M059J (cell line): Measurements from ENCODE around the gene NKPD1. TPM values are rescaled to one million over a fixed set of nuclear protein-coding genes. Genes with fewer than 3 reads are reported as not detected.
"Not testable (repeated sequence)": the region's sequence is repeated elsewhere in the genome, so short reads cannot be mapped to it uniquely, and the experiment has no call there.

Experiments used
- DNase-seq: peaks from one replicate; pipeline ENCODE4 v3.0.0-alpha.2; 2012; ENCODE audit warnings: low read depth
- total RNA-seq: library from RNA; depleted of rRNA; stranded (reverse); fragments of >200 nt; shearing (Covaris generic); gene quantifications from 2 replicates; pipeline ENCODE4 v1.2.3, GENCODE V29; 2014; rRNA removed

NKPD1 gene
- total RNA-seq, 1 experiment from 2014 or later: not detected

DNA sequence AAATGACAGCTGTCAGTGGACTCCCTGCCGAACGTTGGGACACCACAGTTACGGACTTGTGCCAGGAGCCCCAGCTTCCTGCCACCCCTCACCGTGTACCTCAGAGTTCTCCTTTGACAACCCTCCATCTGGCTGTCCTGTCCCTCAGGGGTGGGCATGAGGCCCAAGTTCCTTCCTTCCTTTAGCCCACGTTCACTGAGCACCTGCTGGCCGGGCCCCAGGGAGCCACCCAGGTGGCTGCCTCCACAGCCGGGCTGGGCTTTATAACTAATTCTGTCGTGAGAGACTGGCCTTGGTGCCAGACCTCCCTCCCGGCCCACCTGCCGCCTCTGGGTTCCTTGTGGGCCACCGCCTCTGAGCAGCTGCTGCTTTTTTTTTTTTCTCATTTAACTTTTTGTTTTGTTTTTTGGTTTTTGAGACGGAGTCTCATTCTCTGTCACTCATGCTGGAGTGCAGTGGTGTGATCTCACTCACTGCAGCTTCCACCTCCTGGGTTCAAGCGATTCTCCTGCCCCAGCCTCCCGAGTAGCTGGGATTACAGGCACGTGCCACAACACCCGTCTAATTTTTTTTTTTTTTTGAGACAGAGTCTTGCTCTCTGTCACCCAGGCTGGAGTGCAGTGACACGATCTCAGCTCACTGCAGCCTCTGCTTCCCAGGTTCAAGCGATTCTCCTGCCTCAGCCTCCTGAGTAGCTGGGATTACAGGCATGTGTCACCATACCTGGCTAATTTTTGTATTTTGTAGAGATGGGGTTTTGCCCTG, 42.0 kb downstream of the NKPD1 start:
- DNase-seq: not testable (repeated sequence)

GRCh38 chr19:45118106-45118505, 42.7 kb downstream of the NKPD1 start:
- DNase-seq: no peak

DNA sequence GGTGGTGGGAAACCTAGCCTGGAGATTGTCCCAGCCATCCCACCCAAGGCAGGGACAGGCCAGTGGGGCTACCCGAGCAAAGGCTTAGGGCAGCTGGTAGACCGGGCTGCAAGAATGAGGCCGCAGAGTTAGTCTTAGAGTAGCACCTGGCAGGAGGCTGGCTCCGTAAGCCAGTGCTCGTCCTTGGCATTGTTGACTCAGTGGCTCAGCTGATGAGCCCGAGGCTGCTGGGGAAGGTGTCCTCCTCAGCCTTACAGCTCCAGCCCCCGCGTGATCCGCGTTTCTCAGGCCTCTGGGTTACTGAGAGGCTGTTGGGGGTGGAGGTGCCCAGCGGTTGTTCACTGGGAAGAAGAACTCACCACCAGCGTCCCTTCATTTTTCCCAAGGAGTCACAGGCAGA, 43.1 kb downstream of the NKPD1 start:
- DNase-seq: no peak

DNA sequence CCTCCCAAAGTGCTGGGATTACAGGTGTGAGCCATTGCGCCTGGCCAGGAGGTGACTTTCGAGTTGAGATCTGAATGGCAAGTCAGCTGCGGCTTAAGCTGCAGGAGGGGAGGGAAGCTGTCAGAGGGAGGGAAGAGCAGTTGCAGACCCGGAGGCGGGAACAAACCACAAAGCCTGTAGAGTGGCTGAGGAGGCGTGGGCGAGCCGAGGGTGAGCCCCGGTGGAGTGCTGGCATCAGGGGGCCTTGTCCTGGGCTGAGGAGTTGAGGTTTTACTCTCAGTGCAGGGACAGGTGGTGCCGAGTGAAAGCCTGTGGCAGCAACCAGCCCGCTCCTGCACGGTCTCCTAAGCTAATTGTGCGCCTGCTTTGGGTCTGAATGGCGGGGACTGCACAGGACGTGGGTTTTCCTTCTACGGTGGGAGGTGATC, 43.6 kb downstream of the NKPD1 start:
- no peak for DNase-seq

- no peak for DNase-seq
Measured at GRCh38 chr19:45115809-45116615, 44.8 kb downstream of the NKPD1 start.

- no peak for DNase-seq
Measured at GRCh38 chr19:45114116-45114515, 46.7 kb downstream of the NKPD1 start.

DNA sequence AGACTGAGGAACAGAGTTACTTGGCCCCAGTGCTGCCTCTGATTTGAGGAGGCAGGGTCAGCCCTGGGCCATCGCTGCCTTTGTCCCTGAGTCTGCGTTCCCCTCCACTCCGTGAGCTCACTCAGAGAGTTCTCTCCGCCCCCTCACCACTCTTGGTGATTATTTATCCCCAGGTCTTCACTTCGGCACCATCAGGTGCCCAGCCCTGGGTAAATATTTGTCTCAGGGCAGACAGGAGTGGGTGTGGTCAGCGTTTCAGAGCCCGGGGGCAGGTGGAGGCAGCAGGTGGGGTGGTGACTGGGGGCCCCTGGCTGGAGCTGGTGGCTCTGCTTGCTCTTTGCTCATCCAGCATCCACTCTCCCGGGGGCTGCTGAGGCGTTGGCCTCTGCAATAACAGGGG, 47.2 kb downstream of the NKPD1 start:
- DNase-seq: no peak

GRCh38 chr19:45112111-45112827, 48.5 kb downstream of the NKPD1 start:
- DNase-seq: no peak

Other genes with a start within 250 kb of the NKPD1 start
- 1.4 and 5.4 TPM in 2 replicates for gene APOC1, start 246.4 kb downstream of the NKPD1 start, total RNA-seq
- gene APOC4, start 218.7 kb downstream of the NKPD1 start, total RNA-seq: not detected in 2 replicates
- gene APOC2, start 214.9 kb downstream of the NKPD1 start, total RNA-seq: not detected in 2 replicates
- gene CLPTM1, start 205.6 kb downstream of the NKPD1 start, total RNA-seq: 47.6 and 70.6 TPM in 2 replicates
- gene RELB, start 159.5 kb downstream of the NKPD1 start, total RNA-seq: 3.3 and 4.9 TPM in 2 replicates
- 18.6 and 64.6 TPM in 2 replicates for gene CLASRP, start 121.9 kb downstream of the NKPD1 start, total RNA-seq
- not detected in 2 replicates for gene ZNF296, start 84.5 kb downstream of the NKPD1 start, total RNA-seq
- gene GEMIN7, start 81.7 kb downstream of the NKPD1 start, total RNA-seq: 44.2 and 67.2 TPM in 2 replicates
- 26.0 and 44.8 TPM in 2 replicates for gene PPP1R37, start 67.8 kb downstream of the NKPD1 start, total RNA-seq
- 6.2 and 8.2 TPM in 2 replicates for gene TRAPPC6A, start 17.3 kb upstream of the NKPD1 start, total RNA-seq
- 2.7 and 7.3 TPM in 2 replicates for gene BLOC1S3, start 17.8 kb upstream of the NKPD1 start, total RNA-seq
- not detected in 2 replicates for gene EXOC3L2, start 84.4 kb upstream of the NKPD1 start, total RNA-seq
- 7.1 and 11.0 TPM in 2 replicates for gene MARK4, start 90.3 kb upstream of the NKPD1 start, total RNA-seq
- gene CKM, start 161.9 kb upstream of the NKPD1 start, total RNA-seq: not detected in 2 replicates
- 0.42 and 2.4 TPM in 2 replicates for gene KLC3, start 179.8 kb upstream of the NKPD1 start, total RNA-seq
- gene ERCC2, start 209.6 kb upstream of the NKPD1 start, total RNA-seq: 30.6 and 51.7 TPM in 2 replicates
- 2.9 and 7.4 TPM in 2 replicates for gene PPP1R13L, start 244.1 kb upstream of the NKPD1 start, total RNA-seq
- gene POLR1G, start 245.7 kb upstream of the NKPD1 start, total RNA-seq: 11.1 and 13.4 TPM in 2 replicates